Measurements from ENCODE around the gene THEMIS.

The THEMIS gene

DNA sequence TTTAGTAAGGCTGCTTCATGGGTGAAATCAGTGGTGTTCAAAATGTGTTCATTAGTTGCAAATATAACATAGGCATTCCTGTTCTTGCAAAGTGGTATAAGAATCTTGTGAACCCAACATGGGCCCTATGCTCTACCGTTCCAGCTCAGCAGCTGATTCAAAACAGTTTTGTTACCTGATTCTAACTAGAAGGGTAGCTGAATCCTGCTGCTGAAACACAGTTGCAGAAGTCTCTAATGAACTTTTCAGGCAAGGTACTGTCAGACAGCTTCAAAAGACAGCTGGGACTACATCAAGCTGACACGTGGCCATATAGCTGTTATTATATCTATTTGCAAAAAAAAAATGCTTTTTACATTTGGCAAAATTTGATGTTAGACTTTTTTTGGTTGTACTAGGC, 22.7 kb downstream of the THEMIS start:
- no peak overlapping the region for H2AFZ ChIP-seq (ENCODE audit: low read length)
- H3K79me2 ChIP-seq (ENCODE audit: insufficient read depth, low read length): no peaks in the 10 kb centered on the region
- no peaks in the 10 kb centered on the region for H3K9me3 ChIP-seq (ENCODE audit: low read length)
- H3K9me2 ChIP-seq (ENCODE audit: low read depth, low read length): no peaks in the 10 kb centered on the region
- H3K4me3 ChIP-seq (ENCODE audit: low read depth, low read length, poor library complexity, severe bottlenecking): no peak overlapping the region
- no peak overlapping the region for H3K9ac ChIP-seq (ENCODE audit: low read length)
- H3F3A ChIP-seq (ENCODE audit: insufficient read depth, low read length): no peaks in the 10 kb centered on the region
- TF ChIP-seq EZH2 (IDR thresholded peaks at IDR 0.05; ENCODE audit: borderline replicate concordance, low read length) (no peak), CTCF (IDR thresholded peaks at IDR 0.05; ENCODE audit: low read length) (no peak)
- H3K36me3 ChIP-seq (ENCODE audit: insufficient read depth, low read length): no peaks in the 10 kb centered on the region
- no peaks in the 10 kb centered on the region for H3K27me3 ChIP-seq (ENCODE audit: insufficient read depth, low read length)
- H4K20me1 ChIP-seq (ENCODE audit: insufficient read depth, low read length): no peaks in the 10 kb centered on the region
- H3K27ac ChIP-seq (ENCODE audit: low read depth, low read length, poor library complexity, severe bottlenecking): no peak overlapping the region
- H3K4me2 ChIP-seq (ENCODE audit: low read length): no peak overlapping the region
- no peaks in the 10 kb centered on the region for H3K4me1 ChIP-seq (ENCODE audit: insufficient read depth, low read length, severe bottlenecking)

GRCh38 chr6:127877231-127877630, 23.6 kb downstream of the THEMIS start:
- no peaks in the 10 kb centered on the region for H3K9me3 ChIP-seq (ENCODE audit: low read length)
- H3K4me3 ChIP-seq (ENCODE audit: low read depth, low read length, poor library complexity, severe bottlenecking): no peak overlapping the region
- TF ChIP-seq EZH2 (IDR thresholded peaks at IDR 0.05; ENCODE audit: borderline replicate concordance, low read length) (no peak), CTCF (IDR thresholded peaks at IDR 0.05; ENCODE audit: low read length) (no peak)

GRCh38 chr6:127869772-127870404, 31.0 kb downstream of the THEMIS start:
- no peak overlapping the region for H3K27ac ChIP-seq (ENCODE audit: low read depth, low read length, poor library complexity, severe bottlenecking)
- H2AFZ ChIP-seq (ENCODE audit: low read length): no peak overlapping the region
- no peaks in the 10 kb centered on the region for H3K4me1 ChIP-seq (ENCODE audit: insufficient read depth, low read length, severe bottlenecking)
- no peaks in the 10 kb centered on the region for H3F3A ChIP-seq (ENCODE audit: insufficient read depth, low read length)
- no peak overlapping the region for H3K4me2 ChIP-seq (ENCODE audit: low read length)
- H3K9me3 ChIP-seq (ENCODE audit: low read length): no peaks in the 10 kb centered on the region
- no peaks in the 10 kb centered on the region for H3K27me3 ChIP-seq (ENCODE audit: insufficient read depth, low read length)
- H3K9me2 ChIP-seq (ENCODE audit: low read depth, low read length): no peaks in the 10 kb centered on the region
- H3K4me3 ChIP-seq (ENCODE audit: low read depth, low read length, poor library complexity, severe bottlenecking): no peak overlapping the region
- H3K9ac ChIP-seq (ENCODE audit: low read length): no peak overlapping the region
- H3K36me3 ChIP-seq (ENCODE audit: insufficient read depth, low read length): no peaks in the 10 kb centered on the region
- H4K20me1 ChIP-seq (ENCODE audit: insufficient read depth, low read length): no peaks in the 10 kb centered on the region
- TF ChIP-seq EZH2 (IDR thresholded peaks at IDR 0.05; ENCODE audit: borderline replicate concordance, low read length) (no peak), CTCF (IDR thresholded peaks at IDR 0.05; ENCODE audit: low read length) (no peak)
- no peaks in the 10 kb centered on the region for H3K79me2 ChIP-seq (ENCODE audit: insufficient read depth, low read length)

More at GRCh38 chr6:127877231-127877630, 23.6 kb downstream of the THEMIS start:
- H3K9ac ChIP-seq (ENCODE audit: low read length): no peak overlapping the region
- H3K36me3 ChIP-seq (ENCODE audit: insufficient read depth, low read length): no peaks in the 10 kb centered on the region
- H3K9me2 ChIP-seq (ENCODE audit: low read depth, low read length): no peaks in the 10 kb centered on the region
- no peaks in the 10 kb centered on the region for H3K79me2 ChIP-seq (ENCODE audit: insufficient read depth, low read length)
- no peak overlapping the region for H3K4me2 ChIP-seq (ENCODE audit: low read length)
- H4K20me1 ChIP-seq (ENCODE audit: insufficient read depth, low read length): no peaks in the 10 kb centered on the region
- no peaks in the 10 kb centered on the region for H3F3A ChIP-seq (ENCODE audit: insufficient read depth, low read length)
- H2AFZ ChIP-seq (ENCODE audit: low read length): no peak overlapping the region
- H3K27ac ChIP-seq (ENCODE audit: low read depth, low read length, poor library complexity, severe bottlenecking): no peak overlapping the region
- no peaks in the 10 kb centered on the region for H3K27me3 ChIP-seq (ENCODE audit: insufficient read depth, low read length)
- no peaks in the 10 kb centered on the region for H3K4me1 ChIP-seq (ENCODE audit: insufficient read depth, low read length, severe bottlenecking)

Measured in OCI-LY1 (cell line).